GM21423 (cell line): Measurements from ENCODE around the gene TOX2.

Source experiments
- ATAC-seq: cut with Tn5 transposase; IDR thresholded peaks from one replicate; pipeline ENCODE4 v1.9.1; 2021; ENCODE audit warnings: mild to moderate bottlenecking, moderate library complexity; ENCODE audit not compliant: unreplicated experiment

Gene TOX2

DNA sequence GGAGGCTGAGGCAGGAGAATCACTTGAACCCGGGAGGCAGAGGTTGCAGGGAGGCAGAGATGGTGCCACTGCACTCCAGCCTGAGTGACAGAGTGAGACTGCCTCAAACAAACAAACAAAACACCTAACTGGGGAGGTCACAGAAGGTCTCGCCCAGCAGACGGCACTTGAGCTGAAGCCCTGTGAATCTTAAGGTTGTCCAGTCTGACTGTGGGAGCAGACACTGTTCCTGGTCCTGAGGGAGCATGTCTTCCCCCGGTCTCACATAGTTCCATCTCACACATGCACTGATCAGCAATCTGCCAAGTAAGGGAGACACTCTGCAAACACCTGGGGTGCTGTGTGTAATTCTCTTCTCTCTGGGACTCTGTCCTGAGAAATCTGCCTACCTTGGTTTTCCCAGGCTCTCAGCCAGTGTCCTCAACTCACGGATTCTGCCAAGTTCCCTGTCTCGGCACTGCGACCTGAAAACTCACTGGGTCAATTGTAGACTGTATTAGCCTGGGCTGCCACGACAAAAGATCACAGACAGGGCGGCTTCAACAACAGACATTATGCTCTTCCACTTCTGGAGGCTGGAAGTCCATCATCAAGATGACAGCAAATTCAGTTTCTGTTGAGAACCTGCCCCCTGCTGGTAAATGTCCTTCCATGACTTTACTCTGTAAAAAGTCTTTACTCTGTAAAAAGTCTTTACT, 178.0 kb downstream of the TOX2 start:
- no peak for ATAC-seq

DNA sequence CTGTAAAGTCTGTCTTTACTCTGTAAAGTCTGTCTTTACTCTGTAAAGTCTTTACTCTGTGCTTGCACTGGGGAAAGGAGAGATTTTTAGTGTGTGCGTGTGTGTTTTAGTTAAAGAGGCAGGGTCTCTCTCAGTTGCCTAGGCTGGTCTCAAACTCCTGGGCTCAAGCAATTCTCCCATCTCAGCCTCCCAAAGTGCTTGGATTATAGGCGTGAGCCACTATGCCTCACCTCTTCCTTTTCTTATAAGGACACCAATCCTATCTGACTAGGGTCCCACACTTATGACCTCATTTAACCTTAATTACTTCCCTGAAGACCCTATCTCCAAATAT, 178.6 kb downstream of the TOX2 start:
- ATAC-seq, result no peak

DNA sequence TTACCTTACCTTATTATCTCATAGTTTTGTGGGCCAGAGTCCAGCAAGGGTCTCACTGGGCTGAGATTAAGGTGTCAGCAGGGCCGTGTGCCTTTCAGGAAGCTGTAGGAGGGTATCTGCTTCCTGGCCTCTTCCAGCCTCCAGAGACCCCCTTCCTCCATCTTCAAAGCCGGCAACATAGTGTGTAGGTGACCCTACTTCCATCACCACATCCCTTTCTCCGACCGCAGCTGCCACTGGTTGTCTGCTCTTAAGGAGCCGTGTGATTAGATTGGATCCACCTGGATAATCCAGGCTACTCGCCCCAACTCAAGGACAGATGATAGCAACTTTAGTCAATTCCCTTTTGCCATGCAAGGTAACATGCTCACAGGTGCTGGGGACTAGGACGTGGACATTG, 181.2 kb downstream of the TOX2 start:
- ATAC-seq, result no peak

DNA sequence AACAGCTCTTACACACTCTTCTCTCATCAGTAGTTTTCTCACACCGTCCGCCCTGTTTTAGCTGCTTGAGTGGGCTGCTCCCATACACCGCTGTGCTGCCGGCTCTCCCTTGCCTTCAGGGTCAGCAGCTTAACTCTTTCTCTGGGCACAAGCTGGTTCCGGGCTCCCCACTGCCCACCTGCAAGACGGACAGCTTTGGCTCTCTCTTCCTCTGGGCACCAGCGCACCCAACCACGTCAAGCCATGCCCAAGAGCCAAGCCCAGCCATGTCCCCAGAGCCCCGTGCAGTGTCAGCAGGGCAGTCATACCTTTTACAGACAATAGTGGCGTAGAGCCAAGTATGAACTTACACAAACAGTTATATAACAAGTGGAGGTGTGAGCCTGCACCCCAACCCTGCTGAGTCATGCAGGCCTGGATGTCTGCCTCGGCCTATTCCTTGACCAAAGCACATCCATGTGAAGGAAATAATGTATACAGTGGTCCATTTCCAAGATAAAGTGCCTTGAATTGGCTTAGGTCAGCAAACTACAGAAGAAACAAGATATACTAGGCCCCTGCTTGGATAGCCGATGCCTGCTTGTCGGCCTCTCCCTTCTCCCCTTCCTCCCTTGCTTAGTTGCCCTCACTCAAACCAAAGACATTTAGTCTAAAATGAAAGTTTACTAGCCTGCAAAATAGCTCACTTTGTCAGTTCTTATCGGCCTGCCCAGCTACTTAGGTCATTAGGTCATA, 183.0 kb downstream of the TOX2 start:
- no peak for ATAC-seq

DNA sequence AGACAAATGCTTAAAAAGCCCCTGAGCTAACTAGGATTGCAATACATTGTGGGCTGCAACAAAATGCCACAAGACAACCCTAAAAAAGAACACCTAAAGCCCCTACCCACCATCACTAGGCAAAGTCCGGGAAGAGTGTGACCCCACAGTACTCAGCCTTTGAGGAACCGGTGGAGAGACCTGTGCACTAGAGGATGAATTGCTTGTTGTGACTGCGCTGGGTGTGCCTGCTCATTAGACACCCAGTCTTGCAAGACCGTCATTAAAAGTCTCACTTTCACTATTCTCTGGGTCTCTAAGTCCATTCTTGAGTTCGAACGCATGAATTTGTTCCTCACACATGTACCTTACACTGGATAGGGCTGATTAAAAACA, 183.6 kb downstream of the TOX2 start:
- ATAC-seq, result no peak

DNA sequence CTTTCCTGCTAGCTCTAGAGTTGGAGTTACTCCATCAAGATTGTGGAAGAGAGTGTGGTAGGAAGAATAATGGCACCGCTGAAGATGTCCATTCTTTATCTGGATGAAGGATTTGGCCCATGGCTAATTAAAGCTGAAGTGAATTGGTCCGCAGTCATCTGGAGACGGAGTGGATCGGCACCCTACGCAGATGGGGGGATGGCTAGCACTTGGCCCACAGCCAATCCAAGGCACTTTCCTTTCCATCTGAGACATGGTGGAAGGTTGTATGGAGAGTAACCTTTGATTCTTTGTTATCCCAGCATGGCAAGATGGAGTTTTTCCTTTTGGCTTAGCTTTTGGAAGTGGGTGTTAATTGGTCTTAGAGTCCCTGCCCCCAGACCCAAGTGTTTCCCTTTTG, 184.0 kb downstream of the TOX2 start:
- ATAC-seq, result no peak

DNA sequence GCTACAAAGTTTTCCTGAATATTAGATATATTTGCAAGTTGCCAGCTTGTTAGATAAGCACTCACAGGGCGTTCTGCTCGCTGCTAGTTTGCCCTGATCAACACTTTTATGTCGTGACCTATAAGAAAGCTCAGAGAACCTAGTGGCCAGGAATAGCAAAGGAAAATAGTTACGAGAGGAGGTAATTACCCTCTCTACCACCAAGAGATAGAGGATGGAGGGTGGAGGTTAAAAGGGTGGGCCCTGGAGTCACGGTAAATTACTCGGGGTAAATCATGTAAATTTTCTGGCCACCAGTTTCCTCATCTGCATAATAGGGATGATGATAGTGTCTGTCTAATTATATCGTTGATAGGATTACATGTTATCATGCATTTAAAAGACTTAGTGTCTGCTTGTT, 185.2 kb downstream of the TOX2 start:
- ATAC-seq, result no peak

DNA sequence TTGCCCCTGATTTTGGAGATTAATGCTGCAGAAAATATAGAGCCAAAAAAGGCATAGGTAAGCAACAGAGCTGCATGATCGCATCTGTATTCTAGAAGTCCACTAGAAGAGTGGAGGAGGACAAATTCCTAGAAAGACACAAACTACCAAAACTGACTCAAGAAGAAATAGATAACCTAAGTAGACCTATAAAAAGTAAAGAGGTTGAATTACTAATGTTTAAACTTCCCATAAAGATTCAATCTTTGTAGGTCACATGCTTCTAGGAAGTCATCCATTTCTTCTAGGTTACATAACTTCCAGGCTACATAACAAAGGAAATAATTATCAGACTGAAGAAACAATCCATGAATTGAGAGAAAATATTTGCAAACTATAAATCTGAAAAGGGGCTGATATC, 187.9 kb downstream of the TOX2 start:
- ATAC-seq, result no peak

DNA sequence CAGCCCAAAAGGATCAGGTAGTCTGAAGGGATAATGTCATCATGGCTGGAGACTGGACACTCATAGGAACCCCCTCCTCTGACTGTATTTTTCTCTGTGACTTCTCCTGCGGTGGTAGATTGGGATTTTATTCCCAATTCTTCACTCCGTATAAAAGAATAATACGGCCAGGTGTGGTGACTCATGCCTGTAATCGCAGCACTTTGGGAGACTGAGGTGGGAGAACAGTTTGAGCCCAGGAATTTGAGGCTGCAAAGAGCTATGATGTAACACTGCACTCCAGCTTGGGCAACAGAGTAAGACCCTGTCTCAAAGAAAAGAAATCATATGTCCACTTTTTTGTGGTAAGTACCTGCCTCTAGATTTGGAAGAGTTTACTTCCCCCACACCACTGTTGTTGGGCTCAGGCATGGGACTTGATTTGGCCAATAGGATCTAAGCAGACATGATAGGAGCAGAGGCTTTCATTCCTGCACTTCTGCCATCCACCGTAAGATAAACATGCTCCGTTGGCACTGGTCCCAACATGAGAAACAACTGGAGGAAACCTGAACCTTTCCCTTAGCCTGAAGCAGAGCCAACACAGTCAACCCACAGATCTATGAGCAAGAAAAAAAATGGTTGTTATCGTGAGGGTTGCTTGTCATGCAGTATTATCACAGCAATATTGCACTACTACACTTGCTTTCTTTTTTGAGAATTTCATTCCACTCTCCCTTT, 190.3 kb downstream of the TOX2 start:
- ATAC-seq, result no peak

DNA sequence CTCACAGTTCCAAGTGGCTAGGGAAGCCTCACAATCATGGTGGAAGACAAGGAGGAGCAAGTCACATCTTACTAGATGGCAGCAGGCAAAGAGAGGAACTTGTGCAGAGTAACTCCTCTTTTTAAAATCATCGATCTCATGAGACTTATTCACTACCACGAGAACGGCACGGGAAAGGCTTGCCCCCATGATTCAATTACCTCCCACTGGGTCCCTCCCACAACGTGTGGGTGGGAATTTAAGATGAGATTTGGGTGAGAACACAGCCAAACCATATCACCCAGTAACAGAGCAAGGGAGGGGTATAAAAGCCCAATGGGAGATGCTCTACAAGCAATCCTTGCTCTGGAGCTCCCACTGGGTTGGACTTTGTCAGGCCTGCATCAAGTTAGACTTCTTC, 192.0 kb downstream of the TOX2 start:
- ATAC-seq, result no peak

DNA sequence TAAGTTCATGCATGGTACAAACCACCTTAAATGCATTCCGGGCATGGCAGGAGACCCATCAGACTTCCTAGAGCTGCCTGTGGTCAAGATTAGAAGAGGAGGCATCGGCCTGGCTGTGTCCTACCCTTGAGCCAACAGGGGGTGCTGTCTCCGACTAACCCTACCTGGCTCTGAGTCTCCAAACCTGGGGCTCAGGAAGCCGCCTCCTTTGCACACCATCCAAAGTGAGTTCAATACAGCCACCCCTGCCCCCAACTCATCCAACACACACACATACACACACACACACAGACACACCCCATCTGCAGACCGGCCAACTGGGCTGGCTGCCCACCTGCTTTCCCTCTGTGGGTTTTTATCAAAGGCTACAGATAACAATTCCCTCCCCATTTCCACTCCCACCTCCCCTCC, 195.3 kb downstream of the TOX2 start:
- no peak for ATAC-seq

DNA sequence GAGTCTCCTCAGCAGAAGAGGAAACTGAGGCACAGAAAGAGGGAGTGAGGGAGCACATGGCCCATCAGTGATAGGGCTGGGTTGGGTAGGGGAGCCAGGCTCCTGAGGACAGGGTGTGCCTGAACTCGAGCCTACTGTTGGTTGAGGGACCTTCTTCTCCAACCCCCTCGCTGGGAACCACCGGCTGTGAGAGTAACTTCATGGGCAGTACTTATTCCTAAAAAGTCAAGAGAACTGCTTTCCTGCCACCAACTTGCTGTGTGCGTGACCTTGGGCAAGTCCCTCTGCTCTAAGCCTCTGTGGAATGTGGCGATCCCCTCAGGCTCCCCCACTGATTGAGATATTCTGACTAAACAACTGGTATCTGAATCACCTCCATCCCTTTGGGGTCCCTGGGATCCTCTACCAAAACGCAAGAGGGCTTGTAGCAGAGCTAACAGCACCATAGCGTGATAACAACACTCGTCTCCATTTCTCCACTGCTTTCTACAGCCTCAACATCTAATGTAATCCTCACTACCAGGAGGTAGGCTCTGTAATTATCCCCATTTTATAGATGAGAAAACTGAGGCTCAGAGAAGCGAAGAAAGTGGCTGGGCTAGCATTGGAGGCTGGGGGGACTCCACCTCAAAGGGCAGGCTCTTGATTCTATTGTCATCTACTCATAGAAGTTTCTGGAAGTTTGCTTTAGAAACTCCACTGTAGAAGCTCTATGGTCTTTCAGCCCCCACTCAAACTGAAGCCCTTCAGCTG, 196.3 kb downstream of the TOX2 start:
- ATAC-seq, result no peak

DNA sequence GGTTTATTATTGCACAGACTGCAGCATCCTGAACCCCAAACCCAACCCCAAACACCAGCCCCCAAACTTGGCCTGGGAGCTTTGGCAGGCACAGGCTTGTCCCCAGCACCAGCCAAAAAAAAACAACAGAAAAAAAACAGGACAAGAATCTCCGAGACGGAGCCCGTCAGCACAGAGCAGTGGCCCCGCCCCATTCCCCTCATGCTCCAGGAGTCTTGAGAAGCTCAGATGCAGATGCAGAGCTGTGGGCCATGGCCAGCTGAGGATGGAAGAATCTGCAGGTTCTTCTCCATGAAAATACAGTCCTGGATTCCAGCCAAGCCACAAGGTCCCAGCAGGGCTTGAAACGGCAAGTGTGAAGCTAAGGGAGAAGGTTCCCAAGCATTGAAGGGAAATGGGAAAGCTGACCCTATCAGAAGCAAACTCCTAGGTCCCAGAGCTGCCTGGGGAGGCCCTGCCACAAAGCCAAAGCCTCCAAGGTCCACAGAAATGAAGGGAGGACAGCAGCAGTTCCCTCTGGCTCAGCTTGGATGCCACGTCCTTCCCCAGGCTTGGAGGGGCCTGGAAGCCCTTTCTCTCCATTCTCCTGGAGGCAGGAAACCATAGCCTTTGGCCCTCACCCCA, 197.2 kb downstream of the TOX2 start:
- ATAC-seq, result no peak

DNA sequence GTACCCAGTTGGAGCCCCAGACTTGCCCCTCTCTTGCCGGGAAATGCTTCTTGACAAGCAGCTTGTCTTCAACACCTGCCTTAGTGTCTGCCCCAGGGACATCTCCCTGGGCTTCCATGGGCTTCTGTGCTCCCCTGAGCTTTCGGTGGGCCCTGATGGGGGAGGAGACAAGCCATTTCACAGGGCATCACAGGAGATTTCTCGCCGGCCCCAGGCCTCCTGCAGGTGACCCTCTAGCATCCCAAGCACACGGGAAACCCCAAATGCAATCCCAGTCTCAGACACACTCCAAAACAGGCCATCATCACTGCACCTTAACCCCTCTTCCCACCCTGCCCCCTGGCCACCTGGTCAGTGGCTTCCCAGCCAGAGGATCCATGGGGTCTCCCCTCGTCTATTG, 197.8 kb downstream of the TOX2 start:
- ATAC-seq, result no peak

DNA sequence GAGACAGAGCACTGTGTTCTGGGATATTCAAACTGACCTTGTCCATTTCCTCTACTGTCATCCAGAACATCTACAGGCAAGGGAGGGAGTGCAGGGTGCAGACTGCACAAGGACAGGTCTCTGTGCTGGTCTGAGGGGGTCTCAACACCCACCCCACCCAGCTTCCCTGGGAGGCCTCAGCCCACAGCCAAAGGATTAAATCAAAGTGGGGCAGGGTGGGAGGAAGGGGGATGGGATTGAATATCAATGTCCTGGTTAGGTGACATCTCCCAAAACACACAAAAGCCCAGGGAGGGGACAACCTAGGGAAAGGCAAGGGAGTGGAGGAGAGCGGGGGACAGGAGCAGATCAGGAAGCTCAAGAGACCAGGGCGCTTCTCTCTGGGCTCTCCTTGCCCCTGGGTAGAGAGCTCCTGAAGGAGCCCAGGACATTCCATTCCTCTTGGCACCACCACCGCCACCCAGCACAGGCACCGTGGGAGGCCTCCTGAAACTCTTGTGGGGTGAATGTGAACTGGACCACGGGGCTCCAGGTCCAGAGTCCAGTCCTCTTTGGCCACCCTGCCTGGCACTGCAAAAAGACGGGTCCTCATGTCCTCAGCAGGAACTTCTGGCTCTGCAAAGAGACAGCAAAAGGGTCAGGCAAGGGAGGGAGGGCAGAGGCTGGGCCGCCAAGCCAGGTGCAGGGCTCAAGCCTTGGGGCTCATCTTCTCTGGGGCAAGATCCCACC, 198.4 kb downstream of the TOX2 start:
- no peak for ATAC-seq

DNA sequence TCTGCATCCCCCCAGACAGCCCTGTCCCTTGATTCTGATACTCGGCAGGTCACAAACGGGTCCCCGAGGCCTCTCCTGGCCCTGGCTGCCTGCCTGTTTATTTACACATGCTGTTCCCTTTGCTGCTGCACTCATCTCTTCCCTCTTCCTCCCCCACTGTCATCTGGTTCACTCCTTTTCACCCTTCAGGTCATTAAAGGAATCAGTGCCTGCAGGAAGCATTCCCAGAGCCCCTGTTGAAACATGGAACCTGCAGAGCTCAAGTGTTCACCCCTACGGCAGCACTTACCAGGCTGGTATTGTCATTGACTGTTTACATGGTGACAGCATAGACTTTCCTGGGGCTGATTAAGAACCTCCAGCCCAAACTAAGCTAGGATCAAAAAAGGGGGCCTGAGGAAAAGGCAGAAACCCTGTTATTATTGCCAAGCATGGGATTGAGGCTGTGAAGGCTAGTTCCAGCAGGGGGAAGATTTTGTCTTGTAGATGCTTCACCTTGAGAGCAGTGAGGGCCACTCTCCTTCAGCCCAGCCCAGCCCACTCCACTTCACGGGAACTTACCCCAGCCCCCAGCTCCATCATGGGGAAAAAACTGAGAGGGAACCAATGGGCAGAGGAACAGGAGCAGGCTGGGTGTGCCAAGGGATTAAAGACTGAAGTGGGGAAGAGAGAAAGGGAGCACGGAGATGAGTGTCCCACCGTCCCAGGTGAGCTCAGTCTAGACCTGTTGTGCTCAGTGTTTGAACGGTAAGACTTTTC, 199.1 kb downstream of the TOX2 start:
- no peak for ATAC-seq

DNA sequence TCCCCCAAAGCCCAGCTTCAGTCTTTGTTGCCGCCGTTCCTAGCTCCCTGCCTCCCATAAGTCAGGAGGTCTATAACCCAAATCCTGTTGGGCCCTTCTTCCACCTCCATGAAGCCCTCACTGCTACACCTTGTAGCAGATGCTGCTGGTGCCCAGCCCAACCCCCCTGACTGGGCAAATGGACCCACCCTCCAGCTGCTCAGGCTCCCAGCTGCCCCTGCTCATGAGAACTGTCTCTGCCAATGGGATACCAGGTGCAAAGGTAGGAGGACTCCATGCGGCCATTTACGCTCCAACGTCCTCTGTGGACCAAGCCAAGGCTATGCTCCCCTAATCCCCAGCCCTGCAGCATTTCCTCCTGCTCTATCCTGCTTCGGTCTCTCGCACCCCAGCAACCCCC, 200.5 kb downstream of the TOX2 start:
- ATAC-seq, result no peak

DNA sequence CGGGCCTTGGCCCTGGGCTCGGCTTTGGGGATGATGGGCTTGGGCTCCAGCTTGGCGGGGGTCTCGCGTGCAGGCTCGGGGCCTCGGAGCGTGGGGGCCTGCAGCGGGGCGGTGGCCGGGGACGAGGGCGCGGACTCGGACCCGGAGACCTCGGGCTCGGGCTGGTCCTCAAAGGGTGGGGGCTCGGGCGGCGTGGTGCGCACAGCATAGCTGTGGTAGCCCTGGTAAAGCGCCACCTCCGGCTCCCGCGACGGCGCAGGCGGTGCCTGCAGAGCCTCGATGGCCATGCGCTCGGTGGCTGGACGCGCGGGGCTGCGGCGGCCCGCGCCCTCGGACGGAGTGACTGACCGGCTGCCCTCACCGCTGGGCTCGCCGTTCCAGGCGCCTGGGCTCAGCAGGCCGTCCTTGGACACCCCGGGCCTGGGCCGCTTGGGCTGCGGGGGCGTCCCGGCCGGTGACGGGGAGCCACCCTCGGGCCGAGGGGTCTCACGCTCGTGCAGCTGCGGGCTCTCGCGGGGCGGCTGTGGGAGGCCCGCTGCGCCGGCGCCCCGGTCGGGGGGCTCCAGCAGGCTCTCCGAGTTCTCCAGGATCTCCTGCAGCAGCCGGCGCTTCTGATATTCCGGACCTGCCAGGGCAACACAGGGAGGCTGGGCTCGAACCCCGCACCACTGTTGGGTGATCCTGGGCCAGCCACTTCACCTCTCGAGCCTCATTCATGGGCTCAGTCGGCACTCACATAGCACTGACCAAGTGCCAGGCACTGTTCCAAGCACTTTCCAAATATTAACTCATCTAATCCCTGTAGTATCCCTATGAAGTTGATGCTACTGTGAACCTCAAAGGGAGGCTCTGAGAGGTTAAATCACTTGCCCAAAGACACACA, 201.4 kb downstream of the TOX2 start:
- ATAC-seq, result no peak
